SH-SY5Y (cell line): ENCODE data around the gene NAA16.

ENCODE experiments used
- GATA2 ChIP-seq: IDR thresholded peaks from 2 replicates; pipeline ENCODE4 v1.6.1; 2011; ENCODE audit warnings: mild to moderate bottlenecking, low read depth, low read length
- GATA3 ChIP-seq: IDR thresholded peaks from 2 replicates; pipeline ENCODE4 v1.6.1; 2011; ENCODE audit warnings: low read depth, mild to moderate bottlenecking, low read length, moderate library complexity

NAA16 gene

DNA sequence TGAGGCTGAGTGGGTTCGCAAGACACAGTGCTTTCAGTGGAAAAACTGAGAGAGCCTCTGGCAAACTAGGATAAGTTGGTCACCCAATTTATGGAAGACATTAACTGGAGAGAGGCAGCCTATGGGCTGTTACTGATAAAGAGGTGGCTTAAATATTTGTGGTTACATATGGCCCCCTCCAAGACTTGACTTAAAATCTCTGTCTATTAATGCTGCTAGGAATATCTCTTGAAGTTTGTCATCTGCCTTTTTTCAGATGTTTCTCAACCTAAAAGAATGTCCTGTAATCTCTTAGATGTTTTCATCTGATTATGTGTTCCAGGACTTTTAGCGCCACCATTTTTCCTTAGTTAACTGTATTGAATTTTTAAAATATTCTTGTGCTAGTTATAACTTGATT, 54.6 kb downstream of the NAA16 start:
- no peak for TF ChIP-seq GATA2
- no peak for TF ChIP-seq GATA3

DNA sequence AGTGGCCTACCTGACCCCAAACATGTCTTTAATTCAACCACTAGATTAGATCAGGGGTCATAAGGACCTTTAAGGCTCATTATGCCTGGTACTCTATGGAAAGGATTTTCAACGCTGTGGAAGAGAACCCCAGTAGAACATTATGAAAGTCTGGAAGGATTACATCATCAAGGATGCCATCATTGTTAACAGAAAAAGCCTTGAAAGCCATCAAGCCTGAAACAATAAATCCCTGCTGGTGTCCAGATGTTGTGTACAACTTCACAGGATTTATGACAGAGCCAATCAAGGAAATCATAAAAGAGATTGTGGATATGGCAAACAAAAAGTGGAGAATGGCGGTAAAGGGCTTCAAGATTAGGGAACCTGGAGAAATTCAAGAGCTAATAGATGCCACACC, 59.7 kb downstream of the NAA16 start:
- no peak for TF ChIP-seq GATA3
- no peak for TF ChIP-seq GATA2

- TF ChIP-seq GATA2: no peak
- TF ChIP-seq GATA3: no peak
Observed at GRCh38 chr13:41377446-41377845, 66.4 kb downstream of the NAA16 start.

GRCh38 chr13:41382431-41382830, 71.4 kb downstream of the NAA16 start:
- TF ChIP-seq GATA3 (no peak), GATA2 (peak; percentile 45; the same call in 1 of the 2 replicates)

DNA sequence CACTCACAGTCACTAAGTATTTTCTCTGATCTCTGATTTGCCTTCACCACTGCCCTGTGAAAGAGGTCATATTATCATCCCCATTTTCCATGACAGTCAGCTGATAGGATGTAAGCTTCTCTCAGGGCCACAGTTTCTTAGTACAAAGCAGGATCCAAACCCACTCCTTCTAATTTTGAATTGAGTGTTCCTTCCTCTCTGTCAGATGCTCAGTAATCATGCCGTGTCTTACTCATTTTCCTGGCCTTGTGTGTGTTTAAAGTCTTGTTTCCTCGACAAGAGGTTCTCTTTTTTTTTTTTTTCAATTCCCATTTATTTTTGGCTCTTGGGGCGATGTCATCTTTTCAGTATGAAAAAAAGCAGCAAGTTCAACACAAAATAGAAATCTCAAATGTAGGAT, 72.3 kb downstream of the NAA16 start:
- TF ChIP-seq GATA2 (no peak), GATA3 (no peak)

DNA sequence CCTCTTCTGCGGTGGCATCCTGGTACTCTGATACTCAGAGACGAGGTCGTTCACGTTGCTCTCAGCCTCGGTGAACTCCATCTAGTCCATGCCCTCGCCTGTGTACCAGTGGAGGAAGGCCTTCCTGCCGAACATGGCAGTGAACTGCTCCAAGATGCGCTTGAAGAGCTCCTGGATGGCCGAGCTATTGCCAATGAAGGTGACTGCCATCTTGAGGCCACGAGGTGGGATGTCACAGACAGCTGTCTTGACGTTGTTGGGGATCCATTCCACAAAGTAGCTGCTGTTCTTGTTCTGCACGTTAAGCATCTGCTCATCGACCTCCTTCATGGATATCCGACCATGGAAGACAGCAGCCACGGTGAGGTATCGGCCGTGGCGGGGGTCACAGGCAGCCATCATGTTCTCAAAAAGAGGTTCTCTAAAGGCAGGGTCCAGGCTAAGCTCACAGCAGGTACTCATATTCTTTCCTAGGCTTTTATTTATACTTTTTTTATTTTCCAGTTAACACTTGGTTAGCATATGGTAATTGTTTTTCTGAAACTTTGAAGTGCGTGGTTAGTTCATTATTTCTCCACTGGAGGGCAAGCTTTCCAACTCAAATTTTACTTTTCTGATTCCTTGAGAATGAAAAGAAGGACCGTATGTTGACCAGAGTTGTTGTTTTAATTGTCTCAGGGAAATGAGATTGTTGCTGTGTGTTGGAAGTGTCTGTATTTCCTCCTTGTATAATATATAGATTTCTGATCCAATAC, 73.9 kb downstream of the NAA16 start:
- TF ChIP-seq GATA2 (no peak), GATA3 (no peak)

DNA sequence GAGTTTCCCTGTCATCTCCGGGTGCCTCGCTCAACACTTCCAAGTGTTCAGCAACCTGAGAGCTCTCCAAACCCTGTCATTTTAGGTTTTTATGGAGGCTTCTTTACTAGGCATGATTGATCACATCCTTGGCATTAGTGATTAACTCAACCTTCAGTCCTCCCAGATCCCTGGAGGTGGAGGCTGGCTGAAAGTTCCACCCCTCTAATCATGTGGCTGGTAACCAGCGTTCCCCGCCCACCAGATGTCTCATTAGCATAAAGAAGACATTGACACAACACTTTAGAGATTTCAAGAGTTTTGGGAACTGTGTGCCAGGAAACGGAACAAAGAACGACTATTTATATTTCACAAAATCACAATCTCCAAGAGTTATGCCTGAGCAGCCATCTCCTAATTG, 75.1 kb downstream of the NAA16 start:
- TF ChIP-seq GATA2 (no peak), GATA3 (no peak)

DNA sequence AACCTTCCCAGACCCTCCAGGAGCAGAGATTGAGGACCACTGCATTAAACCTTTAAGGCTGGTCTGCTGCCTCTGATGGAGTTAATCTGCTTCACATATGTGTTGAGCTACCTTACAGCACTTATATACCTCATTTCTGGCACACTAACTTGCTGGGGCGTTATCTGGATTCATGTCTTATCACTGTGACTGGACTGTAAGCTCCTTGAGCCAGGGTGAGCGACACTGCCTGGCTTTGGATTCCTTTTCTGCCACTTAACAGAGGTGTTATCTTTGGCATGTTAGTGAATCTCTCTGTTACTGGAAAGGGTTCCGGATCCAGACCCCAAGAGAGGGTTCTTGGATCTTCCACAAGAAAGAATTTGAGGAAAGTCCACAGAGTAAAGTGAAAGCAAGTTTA, 76.5 kb downstream of the NAA16 start:
- no peak for TF ChIP-seq GATA3
- TF ChIP-seq GATA2: no peak

GRCh38 chr13:41388143-41388881, 77.2 kb downstream of the NAA16 start:
- TF ChIP-seq GATA3: no peak
- TF ChIP-seq GATA2: no peak

DNA sequence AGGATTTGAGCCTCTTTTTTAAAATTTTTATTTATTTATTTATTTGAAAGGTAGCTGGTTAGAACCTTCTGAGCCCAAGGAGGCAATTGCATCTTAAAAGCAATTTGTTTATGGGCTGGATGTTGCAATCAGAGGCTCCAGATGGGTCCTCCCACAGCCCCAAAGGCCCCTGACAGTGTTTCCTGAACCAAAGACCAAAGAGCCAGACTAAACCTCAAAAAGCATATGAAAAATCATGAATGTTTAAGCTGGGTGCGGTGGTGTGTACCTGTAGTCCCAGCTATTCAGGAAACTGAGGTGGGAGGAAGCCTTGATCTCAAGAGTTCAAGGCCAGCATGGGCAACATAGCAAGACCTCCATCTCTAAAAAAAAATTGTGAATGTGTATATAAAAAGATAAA, 78.5 kb downstream of the NAA16 start:
- TF ChIP-seq GATA3 (no peak), GATA2 (no peak)

DNA sequence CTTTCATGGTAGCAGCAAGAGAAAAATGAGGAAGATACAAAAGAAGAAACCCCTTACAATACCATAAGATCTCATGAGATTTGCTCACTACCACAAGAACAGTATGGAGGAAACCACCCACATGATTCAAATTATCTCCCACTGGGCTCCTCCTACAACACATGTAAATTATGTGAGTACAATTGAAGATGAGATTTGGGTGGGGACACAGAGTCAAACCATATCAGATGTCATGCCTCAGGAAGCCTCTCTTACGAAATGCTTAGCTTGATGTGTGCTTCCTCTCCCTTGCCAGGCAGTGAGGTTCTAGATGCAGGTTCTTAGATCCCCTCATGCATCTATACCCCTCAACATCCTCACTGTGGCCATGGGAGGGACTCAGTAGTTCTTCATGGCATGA, 83.1 kb downstream of the NAA16 start:
- no peak for TF ChIP-seq GATA3
- TF ChIP-seq GATA2: no peak

GRCh38 chr13:41398494-41399170, 87.6 kb downstream of the NAA16 start:
- TF ChIP-seq GATA3 (no peak), GATA2 (no peak)

- no peak for TF ChIP-seq GATA2
- no peak for TF ChIP-seq GATA3
Observed at GRCh38 chr13:41401366-41401765, 90.3 kb downstream of the NAA16 start.

- TF ChIP-seq GATA2 (no peak), GATA3 (no peak)
Observed at GRCh38 chr13:41402691-41403511, 91.8 kb downstream of the NAA16 start.

DNA sequence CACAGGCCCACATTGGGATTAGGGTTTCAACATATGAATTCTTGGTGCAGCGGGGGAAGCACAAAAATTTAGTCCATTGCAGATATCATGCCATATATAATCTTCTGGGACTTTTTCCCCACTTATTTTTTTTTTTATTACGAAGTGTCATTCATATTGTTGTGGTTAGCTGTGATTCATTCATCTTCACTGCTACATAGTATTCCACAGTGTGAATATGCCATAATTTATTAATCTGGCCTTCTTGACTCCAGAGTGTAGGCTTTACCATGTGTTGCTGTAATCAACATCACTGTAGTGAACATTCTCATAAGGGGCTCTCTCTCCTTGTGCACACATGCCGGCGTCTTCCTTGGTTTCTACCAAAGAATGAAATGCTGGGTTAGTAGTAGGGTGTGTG, 92.9 kb downstream of the NAA16 start:
- TF ChIP-seq GATA3 (no peak), GATA2 (no peak)
